Endothelial cell of umbilical vein (primary cell): Measurements from ENCODE around the gene DYNLT3. TPM values are rescaled to one million over a fixed set of nuclear protein-coding genes. Genes with fewer than 3 reads are reported as not detected.

Source experiments
- BruUV-seq: library from RNA; stranded (reverse); fragments of 400-500 nt; replicated peaks from 2 replicates; lab custom pipeline; 2021; lab: Mats Ljungman, UMichigan
- CTCF ChIA-PET: fragments of 300-600, 350-600 bp; sonication (Branson Sonifier 250); formaldehyde crosslinking; loops from one replicate; lab custom pipeline; 2021; ENCODE audit warnings: antibody characterized with exemption, inconsistent platforms; lab: Charles Lee
- POLR2A ChIA-PET: fragments of 300-600, 350-600 bp; sonication (Branson Sonifier 250); formaldehyde crosslinking; loops from one replicate; lab custom pipeline; 2021; ENCODE audit warnings: antibody characterized with exemption, inconsistent platforms; lab: Charles Lee
- DNase-seq: peaks from one replicate; pipeline ENCODE4 v3.0.0-alpha.2; 2011; ENCODE audit warnings: low read depth, low spot score
- FAIRE-seq: peaks from 2 replicates; lab custom pipeline; 2011; peaks lifted over from hg19 to GRCh38; lab: Jason Lieb, UNC
- H2AFZ ChIP-seq: 2 replicates; pipeline ENCODE4 v1.6.0; 2012; ENCODE audit warnings: low read depth, low read length, control low read depth, inconsistent platforms
- H3K27ac ChIP-seq: 2 replicates; pipeline ENCODE4 v1.5.1; 2011; ENCODE audit warnings: low read depth, mild to moderate bottlenecking, control low read depth, low read length, moderate library complexity; ENCODE audit not compliant: insufficient read depth
- H3K27me3 ChIP-seq, 2 experiments: 2 replicates each; pipeline versions ENCODE4 v1.6.0 to v1.6.1; 2011; ENCODE audit warnings: low read length in 2 of 2, mixed read lengths in 1 of 2; ENCODE audit not compliant: control insufficient read depth in 2 of 2, insufficient read depth in 2 of 2
- H3K36me3 ChIP-seq, 2 experiments: 2 replicates in 1 of 2; 3 replicates in 1 of 2; pipeline ENCODE4 v1.5.1; 2011; ENCODE audit warnings: low read length in 2 of 2, mild to moderate bottlenecking in 1 of 2, moderate library complexity in 1 of 2; ENCODE audit not compliant: control insufficient read depth in 2 of 2, insufficient read depth in 2 of 2; ENCODE audit errors: extremely low read depth in 1 of 2
- H3K4me1 ChIP-seq: 3 replicates; pipeline ENCODE4 v1.5.1; 2011; ENCODE audit warnings: mild to moderate bottlenecking, low read length; ENCODE audit not compliant: control insufficient read depth, insufficient read depth; ENCODE audit errors: extremely low read depth
- H3K4me2 ChIP-seq: 2 replicates; pipeline ENCODE4 v1.6.1; 2011; ENCODE audit warnings: low read length, control low read depth, mixed read lengths; ENCODE audit not compliant: insufficient read depth
- H3K4me3 ChIP-seq, 3 experiments: fragments of 200-600 bp in 1 of 3; sonication (generic), shearing (Covaris generic) in 1 of 3; replicated peaks in 1 of 3; 2 replicates each; pipeline ENCODE4 v1.5.1; 2011 to 2016; ENCODE audit warnings: control low read depth in 3 of 3, low read length in 3 of 3, mild to moderate bottlenecking in 2 of 3, inconsistent platforms in 1 of 3, low read depth in 1 of 3, moderate library complexity in 1 of 3; ENCODE audit not compliant: insufficient read depth in 1 of 3
- H3K79me2 ChIP-seq: 2 replicates; pipeline ENCODE4 v1.6.0; 2012; ENCODE audit warnings: low read length, inconsistent platforms; ENCODE audit not compliant: control insufficient read depth, insufficient read depth
- H3K9ac ChIP-seq: replicated peaks from 2 replicates; pipeline ENCODE3; 2011; ENCODE audit warnings: low read length, control low read depth; ENCODE audit not compliant: insufficient read depth; ENCODE audit errors: extremely low read depth
- H3K9me1 ChIP-seq: replicated peaks from 3 replicates; pipeline ENCODE4 v1.6.0; 2011; ENCODE audit warnings: mild to moderate bottlenecking, low read length; ENCODE audit not compliant: control insufficient read depth, insufficient read depth; ENCODE audit errors: extremely low read depth
- H3K9me3 ChIP-seq: replicated peaks from 2 replicates; pipeline ENCODE4 v1.5.1; 2012; ENCODE audit warnings: low read length, inconsistent platforms; ENCODE audit not compliant: control insufficient read depth, insufficient read depth
- H4K20me1 ChIP-seq: replicated peaks from 2 replicates; pipeline ENCODE3; 2011; ENCODE audit warnings: mild to moderate bottlenecking, low read length; ENCODE audit not compliant: control insufficient read depth, insufficient read depth; ENCODE audit errors: extremely low read depth
- CTCF ChIP-seq, 2 donors: IDR thresholded peaks; 1 replicate in 1 of 2; 2 replicates in 1 of 2; pipeline ENCODE4 v1.5.1; 2011; ENCODE audit warnings: low read length in 2 of 2, mild to moderate bottlenecking in 2 of 2, moderate library complexity in 2 of 2, control low read depth in 1 of 2, inconsistent platforms in 1 of 2, low read depth in 1 of 2; ENCODE audit not compliant: insufficient read depth in 1 of 2; ENCODE audit errors: extremely low read depth in 1 of 2
- EZH2 ChIP-seq: IDR thresholded peaks from 2 replicates; pipeline ENCODE4 v1.6.1; 2012; ENCODE audit warnings: borderline replicate concordance, low read depth, mild to moderate bottlenecking, moderate library complexity, low read length, inconsistent platforms; ENCODE audit not compliant: severe bottlenecking
- FOS ChIP-seq: IDR thresholded peaks from 2 replicates; pipeline ENCODE4 v1.6.1; 2011; ENCODE audit warnings: mild to moderate bottlenecking, low read length, moderate library complexity, borderline replicate concordance; ENCODE audit not compliant: insufficient read depth
- GATA2 ChIP-seq: IDR thresholded peaks from 2 replicates; pipeline ENCODE4 v1.7.0; 2011; ENCODE audit warnings: low read depth, mild to moderate bottlenecking, moderate library complexity, mixed read lengths, low read length; ENCODE audit not compliant: insufficient read length, insufficient read depth
- JUN ChIP-seq: IDR thresholded peaks from 2 replicates; pipeline ENCODE4 v1.6.1; 2011; ENCODE audit warnings: borderline replicate concordance, low read depth; ENCODE audit not compliant: insufficient read length, insufficient read depth
- MAX ChIP-seq: IDR thresholded peaks from 2 replicates; pipeline ENCODE4 v1.6.1; 2011; ENCODE audit not compliant: insufficient read depth, insufficient read length
- MYC ChIP-seq: IDR thresholded peaks from one replicate; pipeline ENCODE4 v1.6.1; 2011; ENCODE audit warnings: mild to moderate bottlenecking, low read depth, low read length
- POLR2A ChIP-seq: IDR thresholded peaks from 2 replicates; pipeline ENCODE4 v1.6.1; 2012; ENCODE audit warnings: low read depth, mild to moderate bottlenecking, control low read depth, low read length
- POLR2AphosphoS5 ChIP-seq: IDR thresholded peaks from 2 replicates; pipeline ENCODE4 v1.6.1; 2012; ENCODE audit warnings: low read depth, mild to moderate bottlenecking, control low read depth, low read length, moderate library complexity; ENCODE audit not compliant: insufficient read depth
- dilution Hi-C: fragments of 300-500 bp; cut with MboI; formaldehyde crosslinking; loops from one replicate; pipeline ENCODE4 v1.15.0; 2019; ENCODE audit warnings: low sequenced_read_pairs; ENCODE audit not compliant: extremely low pct_ligation_motif_present
- intact Hi-C: fragments of 100-400 bp; cut with micrococcal nuclease; formaldehyde crosslinking; loops from one replicate; pipeline ENCODE4 v1.10.0; 2022
- polyA plus RNA-seq, 4 experiments: library from polyadenylated mRNA; depleted of rRNA in 3 of 4; stranded (reverse) in 3 of 4; unstranded in 1 of 4; fragments of >200 nt; gene quantifications; 2 replicates each; pipeline versions ENCODE4 v1.2.1 to v1.2.3, GENCODE V29; 2011 to 2012; ENCODE audit warnings: missing spikeins in 1 of 4
- total RNA-seq: library from RNA; stranded (reverse); gene quantifications from 2 replicates; pipeline ENCODE4 v1.2.3, GENCODE V29; 2021

DYNLT3 gene
- total and polyA plus RNA-seq, 2 donors (not counting 3 experiments of a cell fraction or from before 2014, with no cell fraction given): 9.3 to 22.8 TPM

- POLR2A ChIA-PET: no interaction called here
- H3K27me3 ChIP-seq: no peaks in the 10 kb centered on the region
- H4K20me1 ChIP-seq: no peaks in the 10 kb centered on the region
- TF ChIP-seq POLR2AphosphoS5 (no peak), MAX (no peak), POLR2A (no peak), FOS (no peak), CTCF (IDR thresholded peaks at IDR 0.05; ENCODE audit: extremely low read depth in 1 of 2, insufficient read depth in 1 of 2, low read depth in 1 of 2, low read length in 2 of 2) (no peak), JUN (no peak), GATA2 (no peak), MYC (no peak), EZH2 (no peak)
- BruUV-seq: no TSS peak
- H3K4me3 ChIP-seq: no peak overlapping the region
- no peaks in the 10 kb centered on the region for H3K9me1 ChIP-seq
- dilution Hi-C loops (no loop called here), intact Hi-C loops (no loop called here)
- no peak overlapping the region for H3K27ac ChIP-seq
- H3K36me3 ChIP-seq: no peaks in the 10 kb centered on the region
- H2AFZ ChIP-seq: no peak overlapping the region
- DNase-seq (no peak), FAIRE-seq (peak; percentile 47)
- H3K4me2 ChIP-seq: no peak overlapping the region
- CTCF ChIA-PET: no interaction called here
- no peaks in the 10 kb centered on the region for H3K9me3 ChIP-seq
- no peak overlapping the region for H3K9ac ChIP-seq
- no peaks in the 10 kb centered on the region for H3K4me1 ChIP-seq
- H3K79me2 ChIP-seq: no peaks in the 10 kb centered on the region
Observed at GRCh38 chrX:37895795-37896510, 48.6 kb upstream of the DYNLT3 start.
